SK-N-SH treated with all-trans-retinoic acid at 6 μM for 48 hours (cell line): ENCODE data around the gene ALG14.

ENCODE experiments used
- ATAC-seq: fragments of 200-7000 bp; cut with Tn5 transposase; 3 replicates; pipeline ENCODE4 v1.9.1; 2020; ENCODE audit warnings: mild to moderate bottlenecking, moderate library complexity
- ARNTL ChIP-seq: fragments of 450-650 bp; formaldehyde crosslinking; IDR thresholded peaks from 2 replicates; pipeline ENCODE4 v1.5.0; 2020; ENCODE audit warnings: low read depth, mild to moderate bottlenecking, moderate library complexity, borderline replicate concordance
- BACH2 ChIP-seq: fragments of 250-450 bp; sonication (Bioruptor Pico); IDR thresholded peaks from 2 replicates; pipeline ENCODE4 v1.9.0; 2021; ENCODE audit warnings: mild to moderate bottlenecking, borderline replicate concordance
- CSDC2 ChIP-seq: fragments of 250-450 bp; sonication (Bioruptor Pico); IDR thresholded peaks from 2 replicates; pipeline ENCODE4 v1.5.0; 2020; ENCODE audit warnings: mild to moderate bottlenecking, moderate library complexity
- CSRNP3 ChIP-seq: fragments of 250-450 bp; sonication (Bioruptor Pico); IDR thresholded peaks from 2 replicates; pipeline ENCODE4 v1.5.1; 2021; ENCODE audit warnings: mild to moderate bottlenecking, moderate library complexity
- GLIS3 ChIP-seq: fragments of 250-450 bp; sonication (Bioruptor Pico); IDR thresholded peaks from 2 replicates; pipeline ENCODE4 v1.5.0; 2020; ENCODE audit warnings: mild to moderate bottlenecking, moderate library complexity
- ISL1 ChIP-seq: fragments of 250-450 bp; sonication (Bioruptor Pico); IDR thresholded peaks from 2 replicates; pipeline ENCODE4 v2.1.2; 2022; ENCODE audit warnings: mild to moderate bottlenecking, moderate library complexity
- OSR1 ChIP-seq: fragments of 250-450 bp; sonication (Bioruptor Pico); IDR thresholded peaks from 2 replicates; pipeline ENCODE4 v1.8.0; 2022; ENCODE audit warnings: moderate library complexity, mild to moderate bottlenecking, inconsistent platforms
- PPARA ChIP-seq: fragments of 250-450 bp; sonication (Bioruptor Pico); IDR thresholded peaks from 2 replicates; pipeline ENCODE4 v1.5.0; 2020; ENCODE audit warnings: mild to moderate bottlenecking, borderline replicate concordance
- RARB ChIP-seq: fragments of 250-450 bp; sonication (Bioruptor Pico); IDR thresholded peaks from 2 replicates; pipeline ENCODE4 v1.8.0; 2021; ENCODE audit warnings: mild to moderate bottlenecking, moderate library complexity
- TCF4 ChIP-seq: fragments of 250-450 bp; sonication (Bioruptor Pico); IDR thresholded peaks from 2 replicates; pipeline ENCODE4 v1.8.0; 2021; ENCODE audit warnings: mild to moderate bottlenecking, moderate library complexity, borderline replicate concordance
- TSHZ2 ChIP-seq: fragments of 250-450 bp; sonication (Bioruptor Pico); IDR thresholded peaks from 2 replicates; pipeline ENCODE4 v1.5.0; 2020; ENCODE audit warnings: mild to moderate bottlenecking, moderate library complexity
- ZC3H10 ChIP-seq: fragments of 250-450 bp; sonication (Bioruptor Pico); IDR thresholded peaks from 2 replicates; pipeline ENCODE4 v1.5.1; 2021; ENCODE audit warnings: mild to moderate bottlenecking, moderate library complexity
- ZFP3 ChIP-seq: fragments of 250-450 bp; sonication (Bioruptor Pico); IDR thresholded peaks from 2 replicates; pipeline ENCODE4 v1.5.0; 2020; ENCODE audit warnings: mild to moderate bottlenecking, moderate library complexity
- ZFP30 ChIP-seq: fragments of 450-650 bp; formaldehyde crosslinking; IDR thresholded peaks from 2 replicates; pipeline ENCODE4 v1.5.0; 2022; ENCODE audit warnings: mild to moderate bottlenecking, moderate library complexity
- ZNF565 ChIP-seq: fragments of 450-650 bp; formaldehyde crosslinking; conservative IDR thresholded peaks from 2 replicates; pipeline ENCODE4 v1.5.0; 2020; ENCODE audit warnings: low read depth, mild to moderate bottlenecking, moderate library complexity
- ZNF70 ChIP-seq: fragments of 450-650 bp; formaldehyde crosslinking; IDR thresholded peaks from 2 replicates; pipeline ENCODE4 v1.5.0; 2020; ENCODE audit warnings: mild to moderate bottlenecking, moderate library complexity
- ZNF8 ChIP-seq: fragments of 450-650 bp; formaldehyde crosslinking; IDR thresholded peaks from 2 replicates; pipeline ENCODE4 v1.5.0; 2020; ENCODE audit warnings: mild to moderate bottlenecking, moderate library complexity
- TF ChIP-seq, protein P1 (sequence below): fragments of 250-450 bp; sonication (Bioruptor Pico); IDR thresholded peaks from 2 replicates; pipeline ENCODE4 v1.8.0; 2021; ENCODE audit warnings: low read depth, mild to moderate bottlenecking, moderate library complexity, borderline replicate concordance
- TF ChIP-seq, protein P2 (sequence below): fragments of 250-450 bp; sonication (Bioruptor Pico); IDR thresholded peaks from 2 replicates; pipeline ENCODE4 v1.5.1; 2020; ENCODE audit warnings: low read depth, mild to moderate bottlenecking, moderate library complexity
- TF ChIP-seq, protein P3 (sequence below): fragments of 250-450 bp; sonication (Bioruptor Pico); IDR thresholded peaks from 2 replicates; pipeline ENCODE4 v1.8.0; 2020; ENCODE audit warnings: mild to moderate bottlenecking, moderate library complexity, borderline replicate concordance

The ALG14 gene

GRCh38 chr1:94994805-94995204, 77.9 kb downstream of the ALG14 start (continued):
- TF ChIP-seq, protein P1, sequence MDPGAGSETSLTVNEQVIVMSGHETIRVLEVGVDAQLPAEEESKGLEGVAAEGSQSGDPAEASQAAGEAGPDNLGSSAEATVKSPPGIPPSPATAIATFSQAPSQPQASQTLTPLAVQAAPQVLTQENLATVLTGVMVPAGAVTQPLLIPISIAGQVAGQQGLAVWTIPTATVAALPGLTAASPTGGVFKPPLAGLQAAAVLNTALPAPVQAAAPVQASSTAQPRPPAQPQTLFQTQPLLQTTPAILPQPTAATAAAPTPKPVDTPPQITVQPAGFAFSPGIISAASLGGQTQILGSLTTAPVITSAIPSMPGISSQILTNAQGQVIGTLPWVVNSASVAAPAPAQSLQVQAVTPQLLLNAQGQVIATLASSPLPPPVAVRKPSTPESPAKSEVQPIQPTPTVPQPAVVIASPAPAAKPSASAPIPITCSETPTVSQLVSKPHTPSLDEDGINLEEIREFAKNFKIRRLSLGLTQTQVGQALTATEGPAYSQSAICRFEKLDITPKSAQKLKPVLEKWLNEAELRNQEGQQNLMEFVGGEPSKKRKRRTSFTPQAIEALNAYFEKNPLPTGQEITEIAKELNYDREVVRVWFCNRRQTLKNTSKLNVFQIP (CRISPR knock-in tag), result no peak

DNA sequence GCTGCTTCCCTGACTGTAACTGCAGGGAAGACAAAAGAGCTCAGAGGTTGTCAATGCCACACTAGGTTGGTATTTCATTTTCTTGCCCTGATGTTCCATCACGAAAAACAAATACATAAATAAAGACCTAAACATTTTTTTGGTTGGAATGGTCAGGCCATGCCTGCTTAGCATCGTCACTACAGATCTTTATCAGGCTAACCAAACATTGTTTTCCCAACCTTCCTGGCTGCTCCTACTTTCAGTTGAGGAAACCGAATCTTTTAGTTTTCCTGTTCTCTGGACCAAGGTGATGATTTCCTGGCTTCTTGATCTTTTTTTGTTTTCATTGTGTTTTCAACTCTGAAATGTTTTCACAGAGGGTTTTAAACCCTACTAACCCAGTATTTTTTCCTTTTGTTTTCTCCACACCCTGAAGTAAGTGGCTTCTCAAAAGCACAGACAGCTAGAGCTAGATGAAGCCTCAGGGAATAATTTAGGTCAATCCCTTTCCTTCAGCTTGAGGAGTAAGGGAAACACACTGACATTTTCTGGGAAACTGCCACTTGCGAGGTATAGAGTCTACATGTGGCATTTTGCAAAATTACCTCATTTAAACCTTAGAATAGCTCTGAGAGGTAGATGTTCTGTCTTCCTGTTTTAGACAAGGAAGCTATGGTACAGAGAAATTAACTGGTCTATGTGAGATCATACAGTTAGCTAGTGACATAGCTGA, 78.7 kb downstream of the ALG14 start:
- no peak; the same call in 2 of the 3 replicates for ATAC-seq
- TF ChIP-seq, protein P2, sequence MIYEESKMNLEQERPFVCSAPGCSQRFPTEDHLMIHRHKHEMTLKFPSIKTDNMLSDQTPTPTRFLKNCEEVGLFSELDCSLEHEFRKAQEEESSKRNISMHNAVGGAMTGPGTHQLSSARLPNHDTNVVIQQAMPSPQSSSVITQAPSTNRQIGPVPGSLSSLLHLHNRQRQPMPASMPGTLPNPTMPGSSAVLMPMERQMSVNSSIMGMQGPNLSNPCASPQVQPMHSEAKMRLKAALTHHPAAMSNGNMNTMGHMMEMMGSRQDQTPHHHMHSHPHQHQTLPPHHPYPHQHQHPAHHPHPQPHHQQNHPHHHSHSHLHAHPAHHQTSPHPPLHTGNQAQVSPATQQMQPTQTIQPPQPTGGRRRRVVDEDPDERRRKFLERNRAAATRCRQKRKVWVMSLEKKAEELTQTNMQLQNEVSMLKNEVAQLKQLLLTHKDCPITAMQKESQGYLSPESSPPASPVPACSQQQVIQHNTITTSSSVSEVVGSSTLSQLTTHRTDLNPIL, result no peak
- TF ChIP-seq, protein P1 (CRISPR knock-in tag), result no peak
- no peak for TF ChIP-seq ARNTL (CRISPR knock-in tag)
- TF ChIP-seq TCF4 (CRISPR knock-in tag), result no peak
- TF ChIP-seq ZNF70 (CRISPR knock-in tag), result no peak
- TF ChIP-seq ZFP30, result no peak
- no peak for TF ChIP-seq PPARA (CRISPR knock-in tag)
- no peak for TF ChIP-seq CSRNP3 (CRISPR knock-in tag)
- TF ChIP-seq OSR1 (CRISPR knock-in tag), result no peak
- no peak for TF ChIP-seq ZC3H10
- TF ChIP-seq ISL1 (CRISPR knock-in tag), result no peak
- no peak for TF ChIP-seq TSHZ2 (CRISPR knock-in tag)
- no peak for TF ChIP-seq ZNF565 (CRISPR knock-in tag)
- no peak for TF ChIP-seq ZNF8 (CRISPR knock-in tag)
- TF ChIP-seq ZFP3, result no peak
- TF ChIP-seq BACH2 (CRISPR knock-in tag), result no peak
- no peak for TF ChIP-seq CSDC2 (CRISPR knock-in tag)
- TF ChIP-seq GLIS3 (CRISPR knock-in tag), result no peak
- no peak for TF ChIP-seq RARB (CRISPR knock-in tag)
- TF ChIP-seq, protein P3, sequence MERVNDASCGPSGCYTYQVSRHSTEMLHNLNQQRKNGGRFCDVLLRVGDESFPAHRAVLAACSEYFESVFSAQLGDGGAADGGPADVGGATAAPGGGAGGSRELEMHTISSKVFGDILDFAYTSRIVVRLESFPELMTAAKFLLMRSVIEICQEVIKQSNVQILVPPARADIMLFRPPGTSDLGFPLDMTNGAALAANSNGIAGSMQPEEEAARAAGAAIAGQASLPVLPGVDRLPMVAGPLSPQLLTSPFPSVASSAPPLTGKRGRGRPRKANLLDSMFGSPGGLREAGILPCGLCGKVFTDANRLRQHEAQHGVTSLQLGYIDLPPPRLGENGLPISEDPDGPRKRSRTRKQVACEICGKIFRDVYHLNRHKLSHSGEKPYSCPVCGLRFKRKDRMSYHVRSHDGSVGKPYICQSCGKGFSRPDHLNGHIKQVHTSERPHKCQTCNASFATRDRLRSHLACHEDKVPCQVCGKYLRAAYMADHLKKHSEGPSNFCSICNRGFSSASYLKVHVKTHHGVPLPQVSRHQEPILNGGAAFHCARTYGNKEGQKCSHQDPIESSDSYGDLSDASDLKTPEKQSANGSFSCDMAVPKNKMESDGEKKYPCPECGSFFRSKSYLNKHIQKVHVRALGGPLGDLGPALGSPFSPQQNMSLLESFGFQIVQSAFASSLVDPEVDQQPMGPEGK (CRISPR knock-in tag), result no peak
